ENCODE data around the gene SETD6.
"Not testable (repeated sequence)": the region's sequence is repeated elsewhere in the genome, so short reads cannot be mapped to it uniquely, and the experiment has no call there.

SETD6 gene

GRCh38 chr16:58565697-58566096 lies 50.4 kb downstream of the SETD6 start:
- H3K9me3 Mint-ChIP-seq; H3K4me1 Mint-ChIP-seq (ENCODE audit: low read depth); intact Hi-C loops (cut with micrococcal nuclease); H3K27ac Mint-ChIP-seq; H3K4me3 Mint-ChIP-seq; H3K27me3 Mint-ChIP-seq: not testable (repeated sequence)
- H3K36me3 Mint-ChIP-seq (ENCODE audit: low read depth), result peaks cover 89% of the 10 kb centered on the region
